SK-N-SH (cell line): ENCODE measurements around the gene PIK3R5. TPM values are rescaled to one million over a fixed set of nuclear protein-coding genes. Genes with fewer than 3 reads are reported as not detected.

Source experiments
- CTCF ChIA-PET: fragments of 300-600, 350-600 bp; formaldehyde crosslinking; extraction: SDS; loops from one replicate; lab custom pipeline; 2021; lab: Yijun Ruan, JAX
- POLR2A ChIA-PET: fragments of 350-600 bp; sonication (Branson Sonifier 250); formaldehyde crosslinking; extraction: SDS; loops from one replicate; lab custom pipeline; 2020; ENCODE audit warnings: antibody characterized with exemption, inconsistent platforms; lab: Yijun Ruan, JAX
- DNase-seq: peaks from one replicate; pipeline ENCODE4 v3.0.0; 2012
- H2AFZ ChIP-seq: fragments of 200-600 bp; sonication (generic); 2 replicates; pipeline ENCODE4 v1.8.1; 2016; ENCODE audit warnings: antibody characterized with exemption, mild to moderate bottlenecking, low read depth
- H3F3A ChIP-seq: fragments of 200-600 bp; sonication (generic); replicated peaks from 2 replicates; pipeline ENCODE3; 2016; ENCODE audit warnings: antibody characterized with exemption, mild to moderate bottlenecking; ENCODE audit not compliant: insufficient read depth
- H3K27ac ChIP-seq, 2 experiments: fragments of 200-500 bp in 1 of 2; fragments of 200-600 bp in 1 of 2; sonication (Bioruptor generic) in 1 of 2; sonication (generic), shearing (Covaris generic) in 1 of 2; 2 replicates each; pipeline versions ENCODE4 v1.5.1 to v1.6.1; 2014 to 2016; ENCODE audit warnings: low read depth in 2 of 2, inconsistent platforms in 1 of 2, low read length in 1 of 2, mild to moderate bottlenecking in 1 of 2, mixed read lengths in 1 of 2
- H3K27me3 ChIP-seq: fragments of 200-600 bp; sonication (generic), shearing (Covaris generic); 2 replicates; pipeline ENCODE4 v1.6.1; 2016; ENCODE audit warnings: mixed run types; ENCODE audit not compliant: insufficient read depth
- H3K36me3 ChIP-seq, 2 experiments: fragments of 200-500 bp in 1 of 2; fragments of 200-600 bp in 1 of 2; sonication (Bioruptor generic) in 1 of 2; sonication (generic) in 1 of 2; replicated peaks in 1 of 2; 2 replicates each; pipeline versions ENCODE3 to v1.5.1; 2014 to 2016; ENCODE audit warnings: low read length in 1 of 2, mild to moderate bottlenecking in 1 of 2; ENCODE audit not compliant: insufficient read depth in 2 of 2, control insufficient read depth in 1 of 2
- H3K4me1 ChIP-seq, 2 experiments: fragments of 200-500 bp in 1 of 2; fragments of 200-600 bp in 1 of 2; sonication (Bioruptor generic) in 1 of 2; sonication (generic), shearing (Covaris generic) in 1 of 2; 2 replicates each; pipeline versions ENCODE4 v1.5.1 to v1.6.1; 2014 to 2016; ENCODE audit warnings: low read depth in 1 of 2, low read length in 1 of 2, mixed run types in 1 of 2; ENCODE audit not compliant: insufficient read depth in 2 of 2, control insufficient read depth in 1 of 2
- H3K4me2 ChIP-seq: fragments of 200-600 bp; sonication (generic), shearing (Covaris generic); 2 replicates; pipeline ENCODE4 v1.6.1; 2017; ENCODE audit warnings: mixed run types
- H3K4me3 ChIP-seq, 2 experiments: fragments of 200-500 bp in 1 of 2; fragments of 200-600 bp in 1 of 2; sonication (Bioruptor generic) in 1 of 2; sonication (generic), shearing (Covaris generic) in 1 of 2; 2 replicates each; pipeline versions ENCODE4 v1.5.1 to v1.8.1; 2014 to 2016; ENCODE audit warnings: low read depth in 2 of 2, inconsistent platforms in 1 of 2, low read length in 1 of 2, mild to moderate bottlenecking in 1 of 2, mixed read lengths in 1 of 2, moderate library complexity in 1 of 2
- H3K79me2 ChIP-seq: fragments of 200-600 bp; sonication (generic); 2 replicates; pipeline ENCODE4 v1.8.1; 2017; ENCODE audit warnings: mild to moderate bottlenecking; ENCODE audit not compliant: insufficient read depth
- H3K9ac ChIP-seq: fragments of 200-600 bp; sonication (generic); 2 replicates; pipeline ENCODE4 v1.6.1; 2017; ENCODE audit warnings: mixed run types
- H3K9me2 ChIP-seq: fragments of 200-600 bp; sonication (generic); 2 replicates; pipeline ENCODE4 v1.6.1; 2017; ENCODE audit warnings: mixed run types
- H3K9me3 ChIP-seq: fragments of 200-600 bp; sonication (generic); 2 replicates; pipeline ENCODE4 v1.6.1; 2017; ENCODE audit warnings: mixed run types, mild to moderate bottlenecking, moderate library complexity
- H4K20me1 ChIP-seq: fragments of 200-600 bp; sonication (generic); 2 replicates; pipeline ENCODE4 v1.6.1; 2017; ENCODE audit warnings: mild to moderate bottlenecking, mixed run types; ENCODE audit not compliant: insufficient read depth
- ELF1 ChIP-seq: IDR thresholded peaks from 2 replicates; pipeline ENCODE4 v1.4.0; 2012
- FOSL2 ChIP-seq: IDR thresholded peaks from 2 replicates; pipeline ENCODE4 v1.4.0; 2012; ENCODE audit warnings: low read depth, mild to moderate bottlenecking, moderate library complexity, borderline replicate concordance
- FOXJ3 ChIP-seq: sonication (generic); formaldehyde crosslinking; IDR thresholded peaks from 2 replicates; pipeline ENCODE4 v1.5.1; 2020; ENCODE audit warnings: mild to moderate bottlenecking, missing genetic modification reagents
- GATA2 ChIP-seq: sonication (generic); formaldehyde crosslinking; IDR thresholded peaks from 2 replicates; pipeline ENCODE4 v1.5.0; 2020; ENCODE audit warnings: mild to moderate bottlenecking, missing genetic modification reagents
- JUND ChIP-seq: IDR thresholded peaks from 2 replicates; pipeline ENCODE4 v1.4.0; 2012
- MAX ChIP-seq: IDR thresholded peaks from 2 replicates; pipeline ENCODE4 v1.4.0; 2012; ENCODE audit warnings: low read depth
- MEF2A ChIP-seq: IDR thresholded peaks from 2 replicates; pipeline ENCODE4 v1.4.0; 2012; ENCODE audit warnings: low read depth, borderline replicate concordance
- MXI1 ChIP-seq: IDR thresholded peaks from 2 replicates; pipeline ENCODE4 v1.6.1; 2012; ENCODE audit warnings: mild to moderate bottlenecking, low read depth, low read length, improper control_type of control experiment
- NFIC ChIP-seq: IDR thresholded peaks from 2 replicates; pipeline ENCODE4 v1.4.0; 2012; ENCODE audit warnings: borderline replicate concordance
- RFX5 ChIP-seq: IDR thresholded peaks from 2 replicates; pipeline ENCODE4 v1.6.1; 2012; ENCODE audit warnings: mild to moderate bottlenecking, improper control_type of control experiment, low read length
- RXRA ChIP-seq: IDR thresholded peaks from 2 replicates; pipeline ENCODE4 v1.4.0; 2012; ENCODE audit warnings: low read depth, mild to moderate bottlenecking, borderline replicate concordance
- SIN3A ChIP-seq: IDR thresholded peaks from 2 replicates; pipeline ENCODE4 v1.6.1; 2012; ENCODE audit warnings: low read depth, mild to moderate bottlenecking, low read length, moderate library complexity, borderline replicate concordance
- SMC3 ChIP-seq: IDR thresholded peaks from 2 replicates; pipeline ENCODE4 v1.6.1; 2012; ENCODE audit warnings: low read depth, low read length, improper control_type of control experiment
- TAF1 ChIP-seq: IDR thresholded peaks from 2 replicates; pipeline ENCODE4 v1.6.1; 2012; ENCODE audit warnings: low read depth, mild to moderate bottlenecking, low read length, moderate library complexity, borderline replicate concordance
- TCF12 ChIP-seq: IDR thresholded peaks from 2 replicates; pipeline ENCODE4 v1.4.0; 2012
- YY1 ChIP-seq: IDR thresholded peaks from 2 replicates; pipeline ENCODE4 v1.4.0; 2012; ENCODE audit warnings: low read depth, mild to moderate bottlenecking
- WGBS: methylation state at CpG from one replicate; pipeline ENCODE4 v1.1.6; 2017; ENCODE audit warnings: low lambda C conversion rate; 5-methylcytosine and 5-hydroxymethylcytosine counted together
- polyA plus RNA-seq, 3 experiments: library from polyadenylated mRNA; depleted of rRNA; stranded (reverse); fragments of >200 nt; gene quantifications; 2 replicates each; pipeline ENCODE4 v1.2.3, GENCODE V29; 2012
- TF ChIP-seq, protein P1 (sequence below): fragments of 150-350 bp; IDR thresholded peaks from 2 replicates; pipeline ENCODE4 v1.6.1; 2016; ENCODE audit warnings: mild to moderate bottlenecking, low read depth, low read length
- TF ChIP-seq, protein P2 (sequence below): fragments of 150-350 bp; IDR thresholded peaks from 2 replicates; pipeline ENCODE4 v1.6.1; 2017; ENCODE audit warnings: antibody characterized with exemption, low read length, low read depth, borderline replicate concordance
- TF ChIP-seq, protein P3 (sequence below): IDR thresholded peaks from 2 replicates; pipeline ENCODE4; 2012

The PIK3R5 gene
- polyA plus RNA-seq, 1 of the 3 experiments (the other 2 are of a cell fraction): not detected

GRCh38 chr17:8893621-8894201 lies 71.8 kb downstream of the PIK3R5 start:
- H3K4me1 ChIP-seq: no peaks in the 10 kb centered on the region
- no peak overlapping the region; the same call in 1 of the 2 replicates for H2AFZ ChIP-seq
- H3K79me2 ChIP-seq: no peaks in the 10 kb centered on the region
- DNase-seq: no peak
- H3K4me3 ChIP-seq: no peak overlapping the region
- H3K9ac ChIP-seq: no peak overlapping the region
- no peak overlapping the region for H3K4me2 ChIP-seq
- POLR2A ChIA-PET: no interaction called here
- H3K9me3 ChIP-seq: no peaks in the 10 kb centered on the region
- TF ChIP-seq GATA2 (CRISPR knock-in tag): no peak
- no peak for TF ChIP-seq TAF1
- TF ChIP-seq FOSL2: no peak
- TF ChIP-seq, protein P1, sequence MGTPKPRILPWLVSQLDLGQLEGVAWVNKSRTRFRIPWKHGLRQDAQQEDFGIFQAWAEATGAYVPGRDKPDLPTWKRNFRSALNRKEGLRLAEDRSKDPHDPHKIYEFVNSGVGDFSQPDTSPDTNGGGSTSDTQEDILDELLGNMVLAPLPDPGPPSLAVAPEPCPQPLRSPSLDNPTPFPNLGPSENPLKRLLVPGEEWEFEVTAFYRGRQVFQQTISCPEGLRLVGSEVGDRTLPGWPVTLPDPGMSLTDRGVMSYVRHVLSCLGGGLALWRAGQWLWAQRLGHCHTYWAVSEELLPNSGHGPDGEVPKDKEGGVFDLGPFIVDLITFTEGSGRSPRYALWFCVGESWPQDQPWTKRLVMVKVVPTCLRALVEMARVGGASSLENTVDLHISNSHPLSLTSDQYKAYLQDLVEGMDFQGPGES: no peak
- TF ChIP-seq MAX: no peak
- TF ChIP-seq ELF1: no peak
- TF ChIP-seq, all 33 proteins: peak for 0
- peaks cover 21% of the 10 kb centered on the region; the same call in 1 of the 2 replicates for H3K27me3 ChIP-seq
- no peak overlapping the region for H3K27ac ChIP-seq
- WGBS: 49% methylated on average over 12 of the region's 15 CpGs
- CTCF ChIA-PET: interaction anchor here (0.6 to 2.3 kb wide), 16 partner anchors 9 to 833 kb away, joined by 3 to 12 read pairs (median 5); no protein-coding TSS in a partner anchor
- no peaks in the 10 kb centered on the region for H3K36me3 ChIP-seq
- no peaks in the 10 kb centered on the region for H3F3A ChIP-seq
- no peaks in the 10 kb centered on the region for H4K20me1 ChIP-seq
- no peaks in the 10 kb centered on the region for H3K9me2 ChIP-seq

GRCh38 chr17:8893059-8893458 lies 72.4 kb downstream of the PIK3R5 start:
- no peaks in the 10 kb centered on the region for H3F3A ChIP-seq
- no peaks in the 10 kb centered on the region for H3K4me1 ChIP-seq
- no peak overlapping the region for H3K9ac ChIP-seq
- DNase-seq: no peak
- no peaks in the 10 kb centered on the region for H3K9me3 ChIP-seq
- H2AFZ ChIP-seq: no peak overlapping the region
- H3K79me2 ChIP-seq: no peaks in the 10 kb centered on the region
- peaks cover 16% of the 10 kb centered on the region; the same call in 1 of the 2 replicates for H3K27me3 ChIP-seq
- WGBS: 58% methylated on average over 3 of the region's 3 CpGs
- no peak overlapping the region for H3K4me3 ChIP-seq
- ChIA-PET POLR2A (no interaction called here), CTCF (interaction anchor here (0.6 to 2.3 kb wide), 6 partner anchors 13 to 629 kb away, joined by 3 to 7 read pairs (median 4); no protein-coding TSS in a partner anchor)
- no peaks in the 10 kb centered on the region for H3K9me2 ChIP-seq
- H4K20me1 ChIP-seq: no peaks in the 10 kb centered on the region
- no peak overlapping the region for H3K27ac ChIP-seq
- no peaks in the 10 kb centered on the region for H3K36me3 ChIP-seq
- no peak overlapping the region for H3K4me2 ChIP-seq
- TF ChIP-seq FOSL2 (no peak), SMC3 (no peak), NFIC (no peak), MXI1 (no peak), FOXJ3 (no peak), YY1 (no peak), SIN3A (no peak), RXRA (no peak), JUND (no peak), MEF2A (no peak), TCF12 (no peak), RFX5 (no peak)
- TF ChIP-seq, protein P2, sequence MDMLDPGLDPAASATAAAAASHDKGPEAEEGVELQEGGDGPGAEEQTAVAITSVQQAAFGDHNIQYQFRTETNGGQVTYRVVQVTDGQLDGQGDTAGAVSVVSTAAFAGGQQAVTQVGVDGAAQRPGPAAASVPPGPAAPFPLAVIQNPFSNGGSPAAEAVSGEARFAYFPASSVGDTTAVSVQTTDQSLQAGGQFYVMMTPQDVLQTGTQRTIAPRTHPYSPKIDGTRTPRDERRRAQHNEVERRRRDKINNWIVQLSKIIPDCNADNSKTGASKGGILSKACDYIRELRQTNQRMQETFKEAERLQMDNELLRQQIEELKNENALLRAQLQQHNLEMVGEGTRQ: no peak
- TF ChIP-seq, protein P3, sequence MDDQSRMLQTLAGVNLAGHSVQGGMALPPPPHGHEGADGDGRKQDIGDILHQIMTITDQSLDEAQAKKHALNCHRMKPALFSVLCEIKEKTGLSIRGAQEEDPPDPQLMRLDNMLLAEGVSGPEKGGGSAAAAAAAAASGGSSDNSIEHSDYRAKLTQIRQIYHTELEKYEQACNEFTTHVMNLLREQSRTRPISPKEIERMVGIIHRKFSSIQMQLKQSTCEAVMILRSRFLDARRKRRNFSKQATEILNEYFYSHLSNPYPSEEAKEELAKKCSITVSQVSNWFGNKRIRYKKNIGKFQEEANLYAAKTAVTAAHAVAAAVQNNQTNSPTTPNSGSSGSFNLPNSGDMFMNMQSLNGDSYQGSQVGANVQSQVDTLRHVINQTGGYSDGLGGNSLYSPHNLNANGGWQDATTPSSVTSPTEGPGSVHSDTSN: no peak
- TF ChIP-seq, all 33 proteins: peak for 0
